Hepatocyte (in vitro differentiated cells): Measurements from ENCODE around the gene CNGA1. TPM values are rescaled to one million over a fixed set of nuclear protein-coding genes. Genes with fewer than 3 reads are reported as not detected.

Experiments used
- DNase-seq: peaks from one replicate; pipeline ENCODE4 v3.0.0-alpha.2; 2016; ENCODE audit warnings: low spot score
- H2AFZ ChIP-seq: fragments of 200-600 bp; sonication (generic); 2 replicates; pipeline ENCODE4 v1.6.0; 2016; ENCODE audit warnings: antibody characterized with exemption, mild to moderate bottlenecking
- H3K27ac ChIP-seq: fragments of 200-600 bp; sonication (generic); 2 replicates; pipeline ENCODE4 v1.5.1; 2016; ENCODE audit warnings: mild to moderate bottlenecking
- H3K27me3 ChIP-seq: fragments of 200-600 bp; sonication (generic); 2 replicates; pipeline ENCODE4 v1.6.1; 2016
- H3K36me3 ChIP-seq: fragments of 200-600 bp; sonication (generic); replicated peaks from 2 replicates; pipeline ENCODE4 v1.5.1; 2016; ENCODE audit warnings: low read depth; ENCODE audit not compliant: insufficient read depth
- H3K4me1 ChIP-seq: fragments of 200-600 bp; sonication (generic); 2 replicates; pipeline ENCODE4 v1.5.1; 2016; ENCODE audit warnings: mild to moderate bottlenecking, moderate library complexity; ENCODE audit not compliant: insufficient read depth
- H3K4me2 ChIP-seq: fragments of 200-600 bp; sonication (generic); 2 replicates; pipeline ENCODE4 v1.6.0; 2016
- H3K4me3 ChIP-seq: fragments of 200-600 bp; sonication (generic); 2 replicates; pipeline ENCODE4 v1.5.1; 2016; ENCODE audit warnings: mild to moderate bottlenecking
- H3K79me2 ChIP-seq: fragments of 200-600 bp; sonication (generic); 2 replicates; pipeline ENCODE4 v1.6.0; 2017; ENCODE audit warnings: mild to moderate bottlenecking
- H3K9me2 ChIP-seq: fragments of 200-600 bp; sonication (generic); replicated peaks from 2 replicates; pipeline ENCODE4 v1.6.0; 2017; ENCODE audit warnings: mild to moderate bottlenecking; ENCODE audit not compliant: insufficient read depth
- H3K9me3 ChIP-seq: fragments of 200-600 bp; sonication (generic); 2 replicates; pipeline ENCODE4 v1.5.1; 2016; ENCODE audit warnings: low read depth, mild to moderate bottlenecking
- H4K20me1 ChIP-seq: fragments of 200-600 bp; sonication (generic); 2 replicates; pipeline ENCODE4 v1.6.0; 2016; ENCODE audit warnings: mild to moderate bottlenecking; ENCODE audit not compliant: insufficient read depth, poor library complexity, severe bottlenecking
- CTCF ChIP-seq: fragments of 200-600 bp; sonication (generic); IDR thresholded peaks from 2 replicates; pipeline ENCODE4 v1.5.1; 2016; ENCODE audit warnings: antibody characterized with exemption, mild to moderate bottlenecking; ENCODE audit not compliant: poor library complexity
- EZH2 ChIP-seq: fragments of 200-600 bp; sonication (generic); IDR thresholded peaks from 2 replicates; pipeline ENCODE4 v1.6.1; 2016; ENCODE audit warnings: antibody characterized with exemption, mild to moderate bottlenecking, borderline replicate concordance
- EZH2phosphoT487 ChIP-seq: fragments of 200-600 bp; sonication (generic); IDR thresholded peaks from one replicate; pipeline ENCODE4 v1.6.1; 2018; ENCODE audit warnings: antibody characterized with exemption, mild to moderate bottlenecking, low read depth, moderate library complexity; ENCODE audit not compliant: unreplicated experiment, severe bottlenecking
- WGBS: methylation state at CpG from one replicate; pipeline ENCODE4 v1.1.6; 2016; ENCODE audit warnings: low lambda C conversion rate; ENCODE audit errors: missing lambda C conversion rate; 5-methylcytosine and 5-hydroxymethylcytosine counted together
- polyA plus RNA-seq: library from polyadenylated mRNA; unstranded; fragments of >200 nt; fragmentation: Nextera tagmentation; extraction: Ambion mirVana; gene quantifications from 2 replicates; pipeline ENCODE4 v1.2.1, GENCODE V29; 2016
- total RNA-seq: library from RNA; depleted of rRNA; stranded (reverse); fragments of >200 nt; gene quantifications from 2 replicates; pipeline ENCODE4 v1.2.3, GENCODE V29; 2014

Gene CNGA1
- total and polyA plus RNA-seq, 2 experiments from 2014 or later: 4.6 TPM

GRCh38 chr4:48039561-48039960, 23.1 kb upstream of the CNGA1 start:
- H3K27ac ChIP-seq: no peak overlapping the region
- DNase-seq: no peak
- H3K27me3 ChIP-seq: no peaks in the 10 kb centered on the region
- H3K9me3 ChIP-seq: no peaks in the 10 kb centered on the region
- H3K4me1 ChIP-seq: peaks cover 13% of the 10 kb centered on the region
- H3K9me2 ChIP-seq: no peaks in the 10 kb centered on the region
- H2AFZ ChIP-seq: no peak overlapping the region
- no peak for TF ChIP-seq CTCF
- H3K79me2 ChIP-seq: no peaks in the 10 kb centered on the region
- H3K4me3 ChIP-seq: no peak overlapping the region
- H4K20me1 ChIP-seq: no peaks in the 10 kb centered on the region
- no peaks in the 10 kb centered on the region for H3K36me3 ChIP-seq
- no peak overlapping the region for H3K4me2 ChIP-seq

GRCh38 chr4:48038666-48039065, 22.2 kb upstream of the CNGA1 start:
- TF ChIP-seq EZH2phosphoT487 (no peak), CTCF (no peak), EZH2 (no peak)
- Histone ChIP-seq H3K4me3 (no peak overlapping the region), H3K4me2 (no peak overlapping the region), H3K4me1 (peaks cover 13% of the 10 kb centered on the region), H3K27ac (no peak overlapping the region), H2AFZ (no peak overlapping the region), H4K20me1 (no peaks in the 10 kb centered on the region), H3K9me3 (no peaks in the 10 kb centered on the region), H3K79me2 (no peaks in the 10 kb centered on the region), H3K27me3 (no peaks in the 10 kb centered on the region), H3K36me3 (no peaks in the 10 kb centered on the region), H3K9me2 (no peaks in the 10 kb centered on the region)
- WGBS: 13% methylated on average over 2 of the region's 2 CpGs
- no peak for DNase-seq

GRCh38 chr4:48037117-48037462, 20.6 kb upstream of the CNGA1 start:
- H3K36me3 ChIP-seq: no peaks in the 10 kb centered on the region
- H3K27me3 ChIP-seq: no peaks in the 10 kb centered on the region
- DNase-seq: no peak
- H3K4me1 ChIP-seq: peaks cover 14% of the 10 kb centered on the region
- no peak overlapping the region for H3K4me2 ChIP-seq
- H3K4me3 ChIP-seq: no peak overlapping the region
- H4K20me1 ChIP-seq: no peaks in the 10 kb centered on the region
- TF ChIP-seq EZH2phosphoT487: no peak
- no peak for TF ChIP-seq EZH2
- no peak for TF ChIP-seq CTCF
- H3K27ac ChIP-seq: no peak overlapping the region
- 86% methylated on average over 2 of the region's 2 CpGs for WGBS
- no peak overlapping the region for H2AFZ ChIP-seq
- no peaks in the 10 kb centered on the region for H3K79me2 ChIP-seq
- no peaks in the 10 kb centered on the region for H3K9me2 ChIP-seq
- no peaks in the 10 kb centered on the region for H3K9me3 ChIP-seq

- no peaks in the 10 kb centered on the region for H3K9me2 ChIP-seq
- H3K79me2 ChIP-seq: no peaks in the 10 kb centered on the region
- no peaks in the 10 kb centered on the region for H3K9me3 ChIP-seq
- 84% methylated on average over 3 of the region's 3 CpGs for WGBS
- DNase-seq: no peak
- H3K4me2 ChIP-seq: no peak overlapping the region
- H3K4me3 ChIP-seq: no peak overlapping the region
- H3K27ac ChIP-seq: no peak overlapping the region
- no peak overlapping the region for H2AFZ ChIP-seq
- H3K27me3 ChIP-seq: no peaks in the 10 kb centered on the region
- TF ChIP-seq EZH2phosphoT487 (no peak), EZH2 (no peak)
- H4K20me1 ChIP-seq: no peaks in the 10 kb centered on the region
- H3K4me1 ChIP-seq: peaks cover 20% of the 10 kb centered on the region
- H3K36me3 ChIP-seq: no peaks in the 10 kb centered on the region
These were observed 19.5 kb upstream of the CNGA1 start for GRCh38 chr4:48035952-48036351.
